ENCODE measurements around the gene KLHL29. TPM values are rescaled to one million over a fixed set of nuclear protein-coding genes. Genes with fewer than 3 reads are reported as not detected.

KLHL29 gene
- total RNA-seq, 1 experiment from 2014 or later: 2.4 TPM

DNA sequence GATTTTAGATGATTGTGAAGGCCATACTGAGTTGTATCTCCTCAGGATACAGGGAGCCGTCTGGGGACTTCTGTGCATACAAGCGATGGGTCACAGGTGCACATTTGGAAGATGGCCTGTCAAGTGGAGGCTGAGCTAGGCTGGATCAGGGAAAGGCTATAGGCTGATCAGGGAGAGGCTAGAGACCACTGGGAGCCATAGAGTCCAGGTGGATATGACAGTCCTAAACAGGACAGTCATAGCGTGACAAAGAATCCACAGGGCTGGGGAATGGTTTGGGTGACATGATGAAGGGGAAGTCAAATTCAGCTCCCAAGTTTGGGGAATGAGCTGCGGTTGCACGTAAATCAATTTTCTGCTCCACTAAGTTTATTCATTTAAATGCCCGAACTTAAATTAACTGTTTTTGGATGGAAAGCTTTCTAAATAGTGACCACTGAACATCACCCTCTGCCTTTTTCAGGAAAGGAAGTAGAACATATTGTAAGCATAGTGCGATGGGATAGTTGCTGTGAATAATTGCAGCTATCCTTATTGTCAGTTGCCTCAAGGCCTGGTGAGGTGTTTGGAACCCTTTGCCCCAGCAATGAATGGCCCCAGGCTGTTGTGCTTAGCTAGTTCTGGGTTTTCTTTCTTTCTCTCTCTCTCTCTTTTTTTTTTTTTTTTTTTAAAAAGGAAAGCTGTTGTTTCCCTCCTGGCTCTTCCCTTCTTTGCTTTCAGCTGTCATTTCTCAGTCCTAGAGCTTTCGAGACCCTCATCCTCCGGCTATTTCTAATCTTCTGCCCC, 50.5 kb downstream of the KLHL29 start:
- no peak overlapping the region for H4K5ac ChIP-seq (ENCODE audit: insufficient read length, low read depth, low read length)
- H3K4me1 ChIP-seq (ENCODE audit: insufficient read depth, low read length): peaks cover 7% of the 10 kb centered on the region; the same call in 1 of the 2 replicates
- H3K27ac Mint-ChIP-seq: no peak overlapping the region
- H3K18ac ChIP-seq (ENCODE audit: insufficient read length, low read depth, low read length): no peak overlapping the region
- no peak overlapping the region for H3K9ac ChIP-seq (ENCODE audit: extremely low read depth, insufficient read length, low read length)
- H2BK5ac ChIP-seq (ENCODE audit: insufficient read length, low read length): no peak overlapping the region
- no peak for DNase-seq
- no peak overlapping the region for H3K4ac ChIP-seq (ENCODE audit: low read depth, low read length)
- no peaks in the 10 kb centered on the region for H3K36me3 Mint-ChIP-seq (ENCODE audit: insufficient read depth in 1 of 3, low read depth in 3 of 3)
- H3K9me3 ChIP-seq (ENCODE audit: control insufficient read depth, low read depth, low read length): no peaks in the 10 kb centered on the region
- no peak overlapping the region for H2AFZ ChIP-seq (ENCODE audit: low read length)
- H3K4me2 ChIP-seq (ENCODE audit: insufficient read depth, insufficient read length, low read length): no peak overlapping the region
- H4K91ac ChIP-seq (ENCODE audit: insufficient read length, low read depth, low read length): no peak overlapping the region
- H3K23me2 ChIP-seq (ENCODE audit: insufficient read length, low read depth, low read length, poor library complexity, severe bottlenecking): no peaks in the 10 kb centered on the region
- peaks cover 17% of the 10 kb centered on the region for H3K27me3 Mint-ChIP-seq (ENCODE audit: low read depth)
- H3K4me1 Mint-ChIP-seq: peaks cover 31 to 34% of the 10 kb centered on the region in 2 experiments
- H3K27ac ChIP-seq (ENCODE audit: insufficient read length, low read depth, low read length): no peak overlapping the region
- H2BK20ac ChIP-seq (ENCODE audit: low read depth, low read length, poor library complexity, severe bottlenecking): no peak overlapping the region
- no peak overlapping the region for H3K56ac ChIP-seq (ENCODE audit: insufficient read length, low read depth, low read length)
- H3K79me1 ChIP-seq (ENCODE audit: insufficient read depth, low read depth, low read length, poor library complexity, severe bottlenecking): no peaks in the 10 kb centered on the region
- H2BK12ac ChIP-seq (ENCODE audit: insufficient read length, low read depth, low read length): no peak overlapping the region
- H3K27me3 ChIP-seq (ENCODE audit: insufficient read depth, low read length): no peaks in the 10 kb centered on the region
- no peak overlapping the region for H3T11ph ChIP-seq (ENCODE audit: low read length)
- no CpG with 5 or more reads among the region's 9 CpGs for WGBS (ENCODE audit: extremely low coverage, insufficient read length, low lambda C conversion rate)
- H4K8ac ChIP-seq (replicated peaks; ENCODE audit: insufficient read length, low read depth, low read length): no peak overlapping the region
- no peaks in the 10 kb centered on the region for H4K20me1 ChIP-seq (ENCODE audit: control insufficient read depth, insufficient read depth, insufficient read length)
- no peaks in the 10 kb centered on the region for H3K79me2 ChIP-seq (ENCODE audit: insufficient read depth, low read length)
- TF ChIP-seq, protein P1, sequence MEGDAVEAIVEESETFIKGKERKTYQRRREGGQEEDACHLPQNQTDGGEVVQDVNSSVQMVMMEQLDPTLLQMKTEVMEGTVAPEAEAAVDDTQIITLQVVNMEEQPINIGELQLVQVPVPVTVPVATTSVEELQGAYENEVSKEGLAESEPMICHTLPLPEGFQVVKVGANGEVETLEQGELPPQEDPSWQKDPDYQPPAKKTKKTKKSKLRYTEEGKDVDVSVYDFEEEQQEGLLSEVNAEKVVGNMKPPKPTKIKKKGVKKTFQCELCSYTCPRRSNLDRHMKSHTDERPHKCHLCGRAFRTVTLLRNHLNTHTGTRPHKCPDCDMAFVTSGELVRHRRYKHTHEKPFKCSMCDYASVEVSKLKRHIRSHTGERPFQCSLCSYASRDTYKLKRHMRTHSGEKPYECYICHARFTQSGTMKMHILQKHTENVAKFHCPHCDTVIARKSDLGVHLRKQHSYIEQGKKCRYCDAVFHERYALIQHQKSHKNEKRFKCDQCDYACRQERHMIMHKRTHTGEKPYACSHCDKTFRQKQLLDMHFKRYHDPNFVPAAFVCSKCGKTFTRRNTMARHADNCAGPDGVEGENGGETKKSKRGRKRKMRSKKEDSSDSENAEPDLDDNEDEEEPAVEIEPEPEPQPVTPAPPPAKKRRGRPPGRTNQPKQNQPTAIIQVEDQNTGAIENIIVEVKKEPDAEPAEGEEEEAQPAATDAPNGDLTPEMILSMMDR (conservative IDR thresholded peaks at IDR 0.05): no peak
- no peak overlapping the region for H2BK120ac ChIP-seq (ENCODE audit: low read depth, low read length, poor library complexity, severe bottlenecking)
- H2AK5ac ChIP-seq (ENCODE audit: insufficient read length, low read length): no peak overlapping the region
- H2BK15ac ChIP-seq (ENCODE audit: low read depth, low read length): no peak overlapping the region
- H3K9me3 Mint-ChIP-seq: no peaks in the 10 kb centered on the region; a peak in 1 of 5 replicates
- H3K23ac ChIP-seq (ENCODE audit: insufficient read length, low read depth, low read length): no peak overlapping the region
- H3K14ac ChIP-seq (ENCODE audit: insufficient read depth, low read length): no peak overlapping the region
- no peak overlapping the region for H3K4me3 Mint-ChIP-seq
